HG03097 (cell line): ENCODE data around the gene TOM1L2.
"Not testable (repeated sequence)": the region's sequence is repeated elsewhere in the genome, so short reads cannot be mapped to it uniquely, and the experiment has no call there.

Source experiments
- ATAC-seq: cut with Tn5 transposase; IDR thresholded peaks from one replicate; pipeline ENCODE4 v1.9.1; 2021; ENCODE audit not compliant: unreplicated experiment, low FRiP score

The TOM1L2 gene

GRCh38 chr17:17926840-17927449, 45.3 kb downstream of the TOM1L2 start:
- no peak for ATAC-seq

- ATAC-seq, result no peak
Measured at GRCh38 chr17:17926036-17926435, 46.2 kb downstream of the TOM1L2 start.

GRCh38 chr17:17924857-17925250, 47.3 kb downstream of the TOM1L2 start:
- no peak for ATAC-seq

GRCh38 chr17:17924131-17924856, 47.9 kb downstream of the TOM1L2 start:
- no peak for ATAC-seq

- ATAC-seq, result no peak
Measured at GRCh38 chr17:17922070-17922614, 50.1 kb downstream of the TOM1L2 start.

GRCh38 chr17:17921192-17922069, 50.8 kb downstream of the TOM1L2 start:
- no peak for ATAC-seq

- no peak for ATAC-seq
Measured at GRCh38 chr17:17919169-17920107, 52.8 kb downstream of the TOM1L2 start.

GRCh38 chr17:17917394-17917793, 54.8 kb downstream of the TOM1L2 start:
- no peak for ATAC-seq

GRCh38 chr17:17915183-17915582, 57.0 kb downstream of the TOM1L2 start:
- no peak for ATAC-seq

- no peak for ATAC-seq
Measured at GRCh38 chr17:17913695-17914332, 58.4 kb downstream of the TOM1L2 start.

GRCh38 chr17:17912336-17912735, 59.9 kb downstream of the TOM1L2 start:
- not testable (repeated sequence) for ATAC-seq

GRCh38 chr17:17911001-17911613, 61.1 kb downstream of the TOM1L2 start:
- no peak for ATAC-seq

GRCh38 chr17:17910060-17910459, 62.1 kb downstream of the TOM1L2 start:
- ATAC-seq, result no peak

GRCh38 chr17:17909078-17909477, 63.1 kb downstream of the TOM1L2 start:
- ATAC-seq, result no peak

- ATAC-seq, result no peak
Measured at GRCh38 chr17:17907469-17907868, 64.7 kb downstream of the TOM1L2 start.

- no peak for ATAC-seq
Measured at GRCh38 chr17:17906418-17907215, 65.6 kb downstream of the TOM1L2 start.

GRCh38 chr17:17905036-17905320, 67.2 kb downstream of the TOM1L2 start:
- ATAC-seq, result no peak

- no peak for ATAC-seq
Measured at GRCh38 chr17:17904166-17905035, 67.8 kb downstream of the TOM1L2 start.
